ENCODE data around the gene RPL5. TPM values are rescaled to one million over a fixed set of nuclear protein-coding genes. Genes with fewer than 3 reads are reported as not detected.

Gene RPL5
- total and polyA plus RNA-seq, 2 of the 8 experiments (the other 6 are each of a cell fraction or from before 2014, with no cell fraction given): 1,506 to 2,034 TPM

DNA sequence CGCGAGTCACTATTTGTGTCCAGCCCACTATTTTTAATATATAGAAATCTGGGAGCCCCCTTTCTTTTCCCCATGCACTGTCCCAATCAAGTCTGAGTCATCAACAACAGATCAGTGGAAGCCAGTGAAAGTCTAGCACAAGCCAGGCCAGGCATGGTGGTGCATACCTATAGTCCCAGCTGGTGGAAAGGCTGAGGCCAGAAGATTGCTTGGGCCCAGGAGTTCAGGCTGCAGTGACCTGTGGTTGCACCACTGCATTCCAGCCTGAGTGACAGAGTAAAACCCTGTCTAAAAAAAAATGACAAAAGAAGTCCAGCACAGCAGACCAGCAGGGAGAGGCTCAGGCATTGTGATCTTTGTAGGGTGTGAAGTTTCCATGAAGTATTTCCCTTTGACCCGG lies 9.0 kb upstream of the RPL5 start:
- no peaks in the 10 kb centered on the region for H4K20me1 ChIP-seq (replicated peaks in 1 of 2; ENCODE audit: control insufficient read depth in 1 of 2, insufficient read depth in 2 of 2, low read length in 2 of 2)
- H2BK12ac ChIP-seq (ENCODE audit: low read depth, low read length): no peak overlapping the region
- H3K56ac ChIP-seq (replicated peaks; ENCODE audit: insufficient read length, low read depth, low read length): no peak overlapping the region
- no peaks in the 10 kb centered on the region for H3K79me1 ChIP-seq (ENCODE audit: low read depth, low read length)
- no peak overlapping the region for H2AK5ac ChIP-seq (ENCODE audit: low read depth, low read length)
- CTCF ChIA-PET (ENCODE audit: partially characterized antibody): no interaction called here
- no peak overlapping the region for H3K27ac ChIP-seq (ENCODE audit: low read depth, low read length)
- no peak overlapping the region for H3K23ac ChIP-seq (ENCODE audit: insufficient read length)
- H3K4me3 ChIP-seq (ENCODE audit: extremely low read depth in 1 of 4, insufficient read depth in 2 of 4, low read depth in 3 of 4, low read length in 4 of 4): no peak overlapping the region
- no peaks in the 10 kb centered on the region for H3K23me2 ChIP-seq (ENCODE audit: low read depth, low read length)
- no peaks in the 10 kb centered on the region for H3K9me3 ChIP-seq (ENCODE audit: insufficient read depth in 2 of 2, low read depth in 1 of 2, low read length in 1 of 2)
- H3K27me3 ChIP-seq (replicated peaks in 1 of 4; ENCODE audit: control insufficient read depth in 3 of 4, extremely low read depth in 1 of 4, insufficient read depth in 3 of 4, low read length in 3 of 4): no peaks in the 10 kb centered on the region
- H3K9ac ChIP-seq (replicated peaks in 1 of 4; ENCODE audit: extremely low read depth in 1 of 4, low read depth in 3 of 4, low read length in 3 of 4): no peak overlapping the region
- no peak for FAIRE-seq
- DNase-seq (ENCODE audit: low read depth in 1 of 2, low spot score in 2 of 2): no peak
- no peak overlapping the region for H2BK120ac ChIP-seq (replicated peaks; ENCODE audit: low read depth, low read length)
- H3K14ac ChIP-seq (ENCODE audit: insufficient read length): no peak overlapping the region
- H2BK15ac ChIP-seq (ENCODE audit: low read length): no peak overlapping the region
- no peak overlapping the region for H2BK20ac ChIP-seq (ENCODE audit: low read length)
- H2BK5ac ChIP-seq (ENCODE audit: low read depth, low read length): no peak overlapping the region
- H3K4me1 ChIP-seq (replicated peaks in 1 of 4; ENCODE audit: control insufficient read depth in 3 of 4, insufficient read depth in 4 of 4, low read length in 3 of 4): no peaks in the 10 kb centered on the region
- H4K91ac ChIP-seq (replicated peaks; ENCODE audit: insufficient read length, low read length): no peak overlapping the region
- no peaks in the 10 kb centered on the region for H3K36me3 ChIP-seq (ENCODE audit: control insufficient read depth in 2 of 4, insufficient read depth in 4 of 4, low read length in 3 of 4)
- no peak overlapping the region for H4K5ac ChIP-seq (ENCODE audit: insufficient read length, low read depth, low read length)
- no peaks in the 10 kb centered on the region for H3K79me2 ChIP-seq (ENCODE audit: control insufficient read depth in 1 of 2, insufficient read depth in 2 of 2, low read length in 2 of 2)
- POLR2A ChIA-PET (ENCODE audit: partially characterized antibody): interaction anchor here (2.0 kb wide), 1 partner anchor 9 kb away, joined by 11 read pairs; the partner anchor contains the start of gene RPL5
- H3K18ac ChIP-seq (ENCODE audit: extremely low read depth, low read length): no peak overlapping the region
- 75% methylated on average over 3 of the region's 3 CpGs; no CpG with 5 or more reads in 1 of the 2 experiments for WGBS, 2 experiments (ENCODE audit: extremely low coverage in 1 of 2, insufficient coverage in 1 of 2, insufficient read length in 1 of 2, insufficient replicate concordance in 2 of 2, low coverage in 1 of 2, low lambda C conversion rate in 2 of 2, missing lambda C conversion rate in 1 of 2)
- H2AFZ ChIP-seq (ENCODE audit: low read length): no peak overlapping the region
- no peak overlapping the region for H3K4ac ChIP-seq (replicated peaks; ENCODE audit: insufficient read length, low read depth, low read length)
- no peak overlapping the region for H3K4me2 ChIP-seq (ENCODE audit: insufficient read depth in 1 of 2, low read depth in 2 of 2, low read length in 2 of 2)
- no peak overlapping the region for H4K8ac ChIP-seq (ENCODE audit: extremely low read depth, insufficient read depth, low read length)
- TF ChIP-seq JUN (IDR thresholded peaks at IDR 0.05; ENCODE audit: low read depth, low read length): no peak
- no peak for TF ChIP-seq BCL11A (IDR thresholded peaks at IDR 0.05; ENCODE audit: low read depth in 2 of 2, low read length in 2 of 2)
- TF ChIP-seq SIX5 (IDR thresholded peaks at IDR 0.05; ENCODE audit: low read depth, low read length): no peak
- TF ChIP-seq EP300 (IDR thresholded peaks at IDR 0.05; ENCODE audit: borderline replicate concordance in 1 of 2, low read depth in 2 of 2, low read length in 2 of 2): no peak
- no peak for TF ChIP-seq SP1 (IDR thresholded peaks at IDR 0.05; ENCODE audit: low read depth, low read length)
- TF ChIP-seq BRCA1 (IDR thresholded peaks at IDR 0.05; ENCODE audit: low read depth, low read length): no peak
- no peak for TF ChIP-seq NRF1 (IDR thresholded peaks at IDR 0.05; ENCODE audit: low read depth, low read length)
- no peak for TF ChIP-seq FOSL1 (IDR thresholded peaks at IDR 0.05; ENCODE audit: insufficient read depth, low read depth, low read length)
- TF ChIP-seq POLR2A (IDR thresholded peaks at IDR 0.05; ENCODE audit: control extremely low read depth in 1 of 2, low read depth in 2 of 2, low read length in 2 of 2): no peak
- no peak for TF ChIP-seq RAD21 (IDR thresholded peaks at IDR 0.05 in 1 of 2, conservative IDR thresholded peaks at IDR 0.05 in 1 of 2; ENCODE audit: low read depth in 2 of 2, low read length in 2 of 2)
- no peak for TF ChIP-seq GABPA (IDR thresholded peaks at IDR 0.05; ENCODE audit: borderline replicate concordance, insufficient read depth, low read length)
- TF ChIP-seq, protein P1, sequence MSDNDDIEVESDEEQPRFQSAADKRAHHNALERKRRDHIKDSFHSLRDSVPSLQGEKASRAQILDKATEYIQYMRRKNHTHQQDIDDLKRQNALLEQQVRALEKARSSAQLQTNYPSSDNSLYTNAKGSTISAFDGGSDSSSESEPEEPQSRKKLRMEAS (IDR thresholded peaks at IDR 0.05): no peak
- no peak for TF ChIP-seq TEAD4 (IDR thresholded peaks at IDR 0.05; ENCODE audit: low read depth, low read length)
- TF ChIP-seq KDM1A (IDR thresholded peaks at IDR 0.05; ENCODE audit: borderline replicate concordance, low read length): no peak
- no peak for TF ChIP-seq CTBP2 (IDR thresholded peaks at IDR 0.05; ENCODE audit: borderline replicate concordance, insufficient read depth, insufficient read length, low read length)
